HEK293T (cell line): ENCODE measurements around the gene IQCN.

Experiments used
- BHLHE40 ChIP-seq: fragments of 450-650 bp; IDR thresholded peaks from 2 replicates; pipeline ENCODE4 v1.6.1; 2016; ENCODE audit warnings: mild to moderate bottlenecking, moderate library complexity, borderline replicate concordance
- CTBP1 ChIP-seq: fragments of 450-650 bp; IDR thresholded peaks from 2 replicates; pipeline ENCODE4 v1.6.1; 2016; ENCODE audit warnings: borderline replicate concordance
- FOXA1 ChIP-seq: fragments of 450-650 bp; IDR thresholded peaks from 2 replicates; pipeline ENCODE4 v1.6.1; 2016; ENCODE audit warnings: mild to moderate bottlenecking
- FOXK2 ChIP-seq: fragments of 450-650 bp; IDR thresholded peaks from 2 replicates; pipeline ENCODE4 v1.6.1; 2016; ENCODE audit warnings: mild to moderate bottlenecking
- FOXM1 ChIP-seq: fragments of 450-650 bp; IDR thresholded peaks from 2 replicates; pipeline ENCODE4 v1.6.1; 2017; ENCODE audit warnings: mild to moderate bottlenecking, borderline replicate concordance
- HDGF ChIP-seq: fragments of 450-650 bp; IDR thresholded peaks from 2 replicates; pipeline ENCODE4 v1.6.1; 2017; ENCODE audit warnings: antibody characterized with exemption, borderline replicate concordance
- LEF1 ChIP-seq: fragments of 450-650 bp; IDR thresholded peaks from 2 replicates; pipeline ENCODE4 v1.6.1; 2017; ENCODE audit warnings: mild to moderate bottlenecking, borderline replicate concordance
- SP1 ChIP-seq: fragments of 450-650 bp; IDR thresholded peaks from 2 replicates; pipeline ENCODE4 v1.6.1; 2017
- SUZ12 ChIP-seq: fragments of 450-650 bp; IDR thresholded peaks from 2 replicates; pipeline ENCODE4 v1.6.1; 2016; ENCODE audit warnings: mild to moderate bottlenecking
- TARDBP ChIP-seq: fragments of 450-650 bp; IDR thresholded peaks from 2 replicates; pipeline ENCODE4 v1.6.1; 2016
- TF ChIP-seq, protein P1 (sequence below): fragments of 450-650 bp; IDR thresholded peaks from 2 replicates; pipeline ENCODE4 v1.6.1; 2016

DNA sequence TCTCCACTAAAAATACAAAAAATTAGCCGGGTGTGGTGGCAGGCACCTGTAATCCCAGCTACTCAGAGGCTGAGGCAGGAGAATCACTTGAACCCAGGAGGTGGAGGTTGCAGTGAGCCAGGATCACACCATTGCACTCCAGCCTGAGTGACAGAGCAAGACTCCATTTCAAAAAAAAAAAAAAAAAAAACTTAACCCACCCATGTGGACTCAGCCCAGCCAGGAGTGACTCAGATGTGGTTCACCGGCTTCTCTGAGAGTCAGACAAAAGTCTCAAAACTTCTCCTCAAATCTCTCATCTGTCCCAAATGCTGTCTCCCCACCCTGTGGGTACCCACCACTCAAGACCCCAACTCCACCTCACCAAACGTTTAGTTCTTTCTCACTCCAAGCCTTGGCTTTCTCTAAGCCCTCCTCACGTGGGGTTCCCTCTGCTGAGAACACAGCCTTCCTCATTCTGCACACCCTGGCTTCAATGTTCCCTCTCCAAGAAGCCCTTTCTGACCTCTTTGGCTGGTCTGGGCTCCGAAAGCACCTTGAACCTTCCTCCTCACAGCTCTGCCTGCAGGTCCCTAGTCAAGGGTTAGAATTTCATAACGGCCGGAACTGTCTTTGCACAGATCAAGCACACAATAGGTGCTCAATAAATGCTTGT lies 59.3 kb downstream of the IQCN start:
- TF ChIP-seq BHLHE40 (no peak), FOXA1 (no peak), CTBP1 (no peak), TARDBP (no peak), SUZ12 (no peak), LEF1 (no peak), FOXK2 (no peak), SP1 (no peak), HDGF (no peak), FOXM1 (no peak)
- TF ChIP-seq, protein P1, sequence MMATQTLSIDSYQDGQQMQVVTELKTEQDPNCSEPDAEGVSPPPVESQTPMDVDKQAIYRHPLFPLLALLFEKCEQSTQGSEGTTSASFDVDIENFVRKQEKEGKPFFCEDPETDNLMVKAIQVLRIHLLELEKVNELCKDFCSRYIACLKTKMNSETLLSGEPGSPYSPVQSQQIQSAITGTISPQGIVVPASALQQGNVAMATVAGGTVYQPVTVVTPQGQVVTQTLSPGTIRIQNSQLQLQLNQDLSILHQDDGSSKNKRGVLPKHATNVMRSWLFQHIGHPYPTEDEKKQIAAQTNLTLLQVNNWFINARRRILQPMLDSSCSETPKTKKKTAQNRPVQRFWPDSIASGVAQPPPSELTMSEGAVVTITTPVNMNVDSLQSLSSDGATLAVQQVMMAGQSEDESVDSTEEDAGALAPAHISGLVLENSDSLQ = no peak
